GM06990 (cell line): ENCODE results near the gene RAB41.

Experiments
- DNase-seq: peaks from one replicate; pipeline ENCODE4 v3.0.0-alpha.2; 2011; ENCODE audit not compliant: insufficient read length; ENCODE audit errors: extremely low read depth
- H3K27me3 ChIP-seq: replicated peaks from 2 replicates; pipeline ENCODE4 v1.6.0; 2011; ENCODE audit warnings: low read length; ENCODE audit not compliant: control insufficient read depth, insufficient read depth
- H3K36me3 ChIP-seq: 2 replicates; pipeline ENCODE4 v1.5.1; 2011; ENCODE audit warnings: low read length; ENCODE audit not compliant: control insufficient read depth, insufficient read depth
- H3K4me3 ChIP-seq: replicated peaks from 2 replicates; pipeline ENCODE4 v1.5.1; 2011; ENCODE audit warnings: low read depth, mild to moderate bottlenecking, control low read depth, low read length
- TF ChIP-seq, protein P1 (sequence below): IDR thresholded peaks from 2 replicates; pipeline ENCODE4 v1.5.1; 2011; ENCODE audit warnings: low read length, control low read depth, mild to moderate bottlenecking, inconsistent platforms; ENCODE audit not compliant: insufficient read depth, poor library complexity, severe bottlenecking

Gene RAB41

DNA sequence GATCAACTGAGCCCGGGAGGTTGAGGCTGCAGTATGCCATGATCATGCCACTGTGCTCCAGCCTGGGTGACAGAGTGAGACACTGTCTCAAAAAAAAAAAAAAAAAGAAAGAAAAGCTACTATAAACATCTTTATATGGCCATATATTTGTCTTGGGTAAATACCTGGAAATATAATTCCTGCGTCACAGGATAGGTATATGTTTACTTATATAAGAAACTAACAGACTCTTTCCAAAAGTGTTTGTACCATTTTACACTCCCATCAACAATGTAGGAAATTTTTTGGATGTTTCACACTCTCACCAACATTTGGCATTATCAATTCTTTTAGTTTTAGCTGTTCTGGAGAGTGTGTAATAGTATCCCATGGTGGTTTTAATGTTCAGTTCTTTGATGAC lies 34.7 kb upstream of the RAB41 start:
- DNase-seq = no peak
- TF ChIP-seq, protein P1, sequence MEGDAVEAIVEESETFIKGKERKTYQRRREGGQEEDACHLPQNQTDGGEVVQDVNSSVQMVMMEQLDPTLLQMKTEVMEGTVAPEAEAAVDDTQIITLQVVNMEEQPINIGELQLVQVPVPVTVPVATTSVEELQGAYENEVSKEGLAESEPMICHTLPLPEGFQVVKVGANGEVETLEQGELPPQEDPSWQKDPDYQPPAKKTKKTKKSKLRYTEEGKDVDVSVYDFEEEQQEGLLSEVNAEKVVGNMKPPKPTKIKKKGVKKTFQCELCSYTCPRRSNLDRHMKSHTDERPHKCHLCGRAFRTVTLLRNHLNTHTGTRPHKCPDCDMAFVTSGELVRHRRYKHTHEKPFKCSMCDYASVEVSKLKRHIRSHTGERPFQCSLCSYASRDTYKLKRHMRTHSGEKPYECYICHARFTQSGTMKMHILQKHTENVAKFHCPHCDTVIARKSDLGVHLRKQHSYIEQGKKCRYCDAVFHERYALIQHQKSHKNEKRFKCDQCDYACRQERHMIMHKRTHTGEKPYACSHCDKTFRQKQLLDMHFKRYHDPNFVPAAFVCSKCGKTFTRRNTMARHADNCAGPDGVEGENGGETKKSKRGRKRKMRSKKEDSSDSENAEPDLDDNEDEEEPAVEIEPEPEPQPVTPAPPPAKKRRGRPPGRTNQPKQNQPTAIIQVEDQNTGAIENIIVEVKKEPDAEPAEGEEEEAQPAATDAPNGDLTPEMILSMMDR = no peak
- no peaks in the 10 kb centered on the region for H3K36me3 ChIP-seq
- no peaks in the 10 kb centered on the region for H3K27me3 ChIP-seq
- H3K4me3 ChIP-seq = no peak overlapping the region

DNA sequence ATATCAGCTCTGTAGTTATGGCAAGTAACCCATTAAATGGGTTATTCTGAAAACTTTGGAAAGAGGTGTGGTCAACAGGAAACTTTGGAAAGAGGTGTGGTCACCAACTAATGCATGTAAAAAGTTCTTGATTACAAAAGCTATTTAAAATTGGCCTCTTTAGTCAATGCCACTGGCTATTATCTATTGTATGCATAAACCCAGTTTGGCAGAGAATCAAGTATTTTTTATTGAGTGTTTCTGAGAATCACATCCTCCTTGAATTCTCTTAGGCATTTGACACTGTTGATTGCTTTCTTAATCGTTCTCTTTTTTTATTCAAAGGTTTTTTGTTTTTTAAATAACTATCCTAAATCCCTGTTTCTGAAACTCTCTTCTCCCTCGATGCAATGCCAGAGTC lies 29.5 kb upstream of the RAB41 start:
- Histone ChIP-seq H3K36me3 (no peaks in the 10 kb centered on the region), H3K27me3 (no peaks in the 10 kb centered on the region), H3K4me3 (no peak overlapping the region)
- DNase-seq = no peak
- TF ChIP-seq, protein P1 = no peak

DNA sequence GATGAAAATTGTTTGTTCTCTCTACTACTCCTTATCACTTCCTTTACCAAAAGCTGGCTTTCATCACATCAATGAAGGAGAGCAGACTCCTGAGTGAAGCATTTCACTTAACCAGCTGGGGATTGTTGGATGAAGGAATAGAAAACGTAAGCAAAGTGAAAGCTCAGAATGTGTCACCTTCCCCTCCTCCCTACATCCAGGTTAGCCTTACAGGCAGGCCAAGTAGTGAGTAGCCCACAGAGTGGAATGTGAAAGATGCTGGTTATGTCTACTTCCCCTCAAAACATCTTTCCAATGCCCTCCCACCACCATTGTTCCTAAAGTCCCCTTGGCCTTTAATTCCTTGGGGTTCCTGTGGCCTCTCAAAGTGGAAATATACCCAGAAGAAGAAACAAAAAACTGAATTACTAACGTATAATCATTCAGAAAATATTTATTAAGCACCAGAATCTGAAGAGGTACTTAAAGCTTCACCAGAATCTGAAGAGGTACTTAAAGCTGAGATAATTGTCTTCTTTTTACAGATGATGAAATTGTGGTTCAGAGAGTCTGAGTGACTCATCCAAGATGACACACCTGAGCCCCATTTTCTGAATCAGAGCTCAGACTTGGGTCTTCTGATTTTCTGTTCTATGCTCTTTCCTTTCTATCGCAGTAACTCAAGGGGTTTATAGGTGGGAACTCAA lies 28.5 kb upstream of the RAB41 start:
- H3K27me3 ChIP-seq = no peaks in the 10 kb centered on the region
- no peak for DNase-seq
- TF ChIP-seq, protein P1 = no peak
- H3K4me3 ChIP-seq = no peak overlapping the region
- no peaks in the 10 kb centered on the region for H3K36me3 ChIP-seq

DNA sequence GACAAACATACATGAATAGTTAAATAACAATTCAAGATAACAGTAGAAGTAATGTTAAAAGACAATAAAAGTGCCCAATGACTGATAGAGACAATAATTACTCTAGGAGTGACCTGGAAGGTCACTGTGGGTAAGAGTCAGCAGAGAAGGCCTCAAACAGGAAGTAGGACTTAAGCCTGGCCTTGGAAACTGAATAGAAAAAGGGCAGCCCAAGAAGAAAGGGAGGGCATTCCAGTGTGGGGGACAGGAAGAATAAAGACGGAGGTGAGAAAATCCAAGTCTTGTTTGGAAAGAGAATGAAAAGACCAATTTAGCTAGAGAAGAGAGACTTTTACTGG lies 27.9 kb upstream of the RAB41 start:
- Histone ChIP-seq H3K4me3 (no peak overlapping the region), H3K36me3 (no peaks in the 10 kb centered on the region), H3K27me3 (no peaks in the 10 kb centered on the region)
- no peak for DNase-seq
- TF ChIP-seq, protein P1 = no peak

DNA sequence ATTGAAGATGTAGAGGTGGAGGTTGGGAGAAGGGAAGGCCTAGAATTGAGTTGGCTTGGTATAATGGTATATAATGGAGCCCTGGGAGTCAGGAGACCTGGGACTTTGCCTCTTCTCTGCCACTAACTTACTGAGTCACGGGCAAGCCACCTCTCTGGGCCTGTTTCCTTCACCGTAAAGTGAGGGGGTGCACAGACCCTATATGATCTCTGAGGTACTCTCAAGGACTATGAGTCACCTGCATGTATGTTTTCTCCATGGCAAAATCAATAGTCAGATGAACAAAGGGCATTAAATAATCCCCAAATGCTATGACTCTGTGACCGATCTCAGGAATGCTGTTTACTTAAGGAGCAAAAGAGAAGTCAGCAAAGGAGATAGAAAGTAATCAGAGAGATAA lies 27.1 kb upstream of the RAB41 start:
- TF ChIP-seq, protein P1 = no peak
- Histone ChIP-seq H3K27me3 (no peaks in the 10 kb centered on the region), H3K4me3 (no peak overlapping the region), H3K36me3 (no peaks in the 10 kb centered on the region)
- no peak for DNase-seq

DNA sequence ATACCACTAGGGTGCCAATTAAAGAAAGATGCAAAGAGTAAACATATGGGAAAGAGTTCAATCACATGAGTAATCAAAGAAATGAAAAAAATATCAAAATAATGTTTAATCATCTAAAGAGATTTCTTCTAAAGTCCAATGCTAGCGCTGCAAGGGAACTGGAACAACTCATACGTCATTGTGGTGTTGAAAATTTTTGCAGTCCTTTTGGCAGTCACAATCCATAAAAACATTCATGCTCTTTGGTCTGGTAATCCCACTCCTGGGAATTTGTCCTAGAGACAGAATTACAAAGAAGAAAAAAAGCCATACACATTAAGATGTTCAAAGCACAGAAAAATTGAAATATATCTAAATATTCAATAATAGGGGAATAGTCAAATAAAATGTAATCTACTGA lies 26.5 kb upstream of the RAB41 start:
- no peaks in the 10 kb centered on the region for H3K27me3 ChIP-seq

More for the DNA sequence above, 26.5 kb upstream of the RAB41 start:
- TF ChIP-seq, protein P1 = no peak
- H3K36me3 ChIP-seq = no peaks in the 10 kb centered on the region
- DNase-seq = no peak
- H3K4me3 ChIP-seq = no peak overlapping the region
